Right lobe of liver (tissue), 6 donors: ENCODE data around the gene SLC2A8. TPM values are rescaled to one million over a fixed set of nuclear protein-coding genes. Genes with fewer than 3 reads are reported as not detected.

Experiments used
- ATAC-seq, 4 donors: fragments of 200-7000 bp; cut with Tn5 transposase; one replicate each; pipeline ENCODE4 v1.9.1; 2020; ENCODE audit warnings: mild to moderate bottlenecking in 4 of 4, moderate library complexity in 4 of 4
- DNase-seq, 3 donors: peaks; one replicate each; pipeline ENCODE4 v3.0.0-alpha.2; 2020
- H3K27ac ChIP-seq, 3 donors: fragments of 200-600 bp; one replicate each; pipeline ENCODE4 v1.8.0; 2022
- H3K27me3 ChIP-seq, 2 donors: fragments of 200-600 bp; one replicate each; pipeline ENCODE4 v1.8.0; 2022
- H3K36me3 ChIP-seq, 4 donors: fragments of 200-600 bp; sonication (generic) in 1 of 4; one replicate each; pipeline versions ENCODE4 v1.5.1 to v1.8.0; 2017 to 2022; ENCODE audit warnings: control low read depth in 1 of 4
- H3K4me1 ChIP-seq, 4 donors: fragments of 200-600 bp; sonication (generic) in 1 of 4; one replicate each; pipeline versions ENCODE4 v1.5.1 to v1.8.0; 2017 to 2022; ENCODE audit warnings: control low read depth in 1 of 4
- H3K4me3 ChIP-seq, 3 donors: fragments of 200-600 bp; one replicate each; pipeline ENCODE4 v1.8.0; 2022
- H3K9me3 ChIP-seq, 4 donors: fragments of 200-600 bp; sonication (generic) in 1 of 4; one replicate each; pipeline versions ENCODE4 v1.5.1 to v1.8.0; 2017 to 2022; ENCODE audit warnings: control low read depth in 1 of 4
- POLR2A ChIP-seq: fragments of 450-650 bp; IDR thresholded peaks from one replicate; pipeline ENCODE4 v1.6.1; 2017; ENCODE audit warnings: antibody characterized with exemption, mild to moderate bottlenecking
- WGBS: methylation state at CpG from one replicate; pipeline ENCODE4 v1.1.6; 2018; ENCODE audit warnings: low coverage, low lambda C conversion rate; ENCODE audit not compliant: insufficient coverage; ENCODE audit errors: missing lambda C conversion rate; 5-methylcytosine and 5-hydroxymethylcytosine counted together
- intact Hi-C, 2 donors: fragments of 100-400 bp; cut with DNase I; formaldehyde crosslinking; loops; one replicate each; pipeline versions ENCODE4 v1.11.2 to v1.14.1; 2022
- total RNA-seq, 6 experiments: library from RNA; depleted of rRNA in 2 of 6; stranded (reverse); fragments of >200 nt in 2 of 6; fragmentation: NEBNext Ultra II Directional in 3 of 6; extraction: Animal tissue kit (Norgen Biotek cat#: 25700) in 3 of 6; gene quantifications; one replicate each; pipeline versions ENCODE4 v1.1.0 to v1.2.4, GENCODE V29; 2016 to 2023
- TF ChIP-seq, protein P1 (sequence below), 4 donors: fragments of 200-600 bp in 3 of 4; fragments of 450-650 bp in 1 of 4; IDR thresholded peaks; one replicate each; pipeline versions ENCODE4 v1.5.1 to v1.8.0; 2016 to 2022; ENCODE audit warnings: antibody characterized with exemption in 4 of 4, mild to moderate bottlenecking in 2 of 4
- donor health status: DM: no; HTN: yes; CAD: no.
- donor health status: DM: no; HTN: no; CAD: no.
- donor health status: DM: no; HTN: no; CAD: no.
- donor health status: DM: no; HTN: yes; CAD: no.
- donor health status: DM: no; HTN: yes; CAD: no.

The SLC2A8 gene
- total RNA-seq, 6 experiments from 2014 or later: 16.2 to 25.0 (median 18.8) TPM

GRCh38 chr9:127384901-127385300, 12.1 kb upstream of the SLC2A8 start:
- Histone ChIP-seq H3K9me3 (peaks cover 0 to 2% (median 0%) of the 10 kb centered on the region in 4 donors), H3K27me3 (no peaks in the 10 kb centered on the region), H3K27ac (no peak overlapping the region), H3K4me1 (peaks cover 0 to 5% (median 0%) of the 10 kb centered on the region in 4 donors), H3K4me3 (no peak overlapping the region), H3K36me3 (no peaks in the 10 kb centered on the region)
- ATAC-seq (no peak), DNase-seq (peak in 1 of 3 donors; percentile 5)
- WGBS: 61% methylated on average over 2 of the region's 13 CpGs
- TF ChIP-seq, protein P1, sequence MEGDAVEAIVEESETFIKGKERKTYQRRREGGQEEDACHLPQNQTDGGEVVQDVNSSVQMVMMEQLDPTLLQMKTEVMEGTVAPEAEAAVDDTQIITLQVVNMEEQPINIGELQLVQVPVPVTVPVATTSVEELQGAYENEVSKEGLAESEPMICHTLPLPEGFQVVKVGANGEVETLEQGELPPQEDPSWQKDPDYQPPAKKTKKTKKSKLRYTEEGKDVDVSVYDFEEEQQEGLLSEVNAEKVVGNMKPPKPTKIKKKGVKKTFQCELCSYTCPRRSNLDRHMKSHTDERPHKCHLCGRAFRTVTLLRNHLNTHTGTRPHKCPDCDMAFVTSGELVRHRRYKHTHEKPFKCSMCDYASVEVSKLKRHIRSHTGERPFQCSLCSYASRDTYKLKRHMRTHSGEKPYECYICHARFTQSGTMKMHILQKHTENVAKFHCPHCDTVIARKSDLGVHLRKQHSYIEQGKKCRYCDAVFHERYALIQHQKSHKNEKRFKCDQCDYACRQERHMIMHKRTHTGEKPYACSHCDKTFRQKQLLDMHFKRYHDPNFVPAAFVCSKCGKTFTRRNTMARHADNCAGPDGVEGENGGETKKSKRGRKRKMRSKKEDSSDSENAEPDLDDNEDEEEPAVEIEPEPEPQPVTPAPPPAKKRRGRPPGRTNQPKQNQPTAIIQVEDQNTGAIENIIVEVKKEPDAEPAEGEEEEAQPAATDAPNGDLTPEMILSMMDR (IDR thresholded peaks at IDR 0.05): no peak
- TF ChIP-seq POLR2A: no peak
- intact Hi-C loops: no loop called here

DNA sequence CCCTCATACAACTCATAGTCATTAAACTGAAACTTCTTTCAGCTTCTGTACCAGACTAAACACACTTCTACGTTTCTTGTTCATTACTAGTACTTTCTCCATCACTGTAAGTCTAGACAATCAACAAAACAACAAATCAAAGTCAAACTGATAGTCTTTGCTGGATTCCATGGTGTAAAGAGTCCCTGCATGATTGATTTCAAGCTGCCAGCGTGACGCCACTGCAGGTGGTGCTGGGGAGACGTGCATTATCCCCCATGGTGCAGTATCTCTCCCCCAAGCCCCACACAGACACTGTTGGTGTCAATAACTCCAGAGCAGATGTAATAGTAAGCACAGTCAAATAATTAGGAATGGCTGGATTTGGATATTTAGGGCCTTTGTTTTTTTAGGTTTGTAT, 10.7 kb upstream of the SLC2A8 start:
- peaks cover 0 to 6% (median 0%) of the 10 kb centered on the region in 4 donors for H3K4me1 ChIP-seq
- 72% methylated on average over 4 of the region's 4 CpGs for WGBS
- no peak overlapping the region for H3K27ac ChIP-seq
- TF ChIP-seq POLR2A: no peak
- TF ChIP-seq, protein P1 (IDR thresholded peaks at IDR 0.05): no peak
- no peak overlapping the region for H3K4me3 ChIP-seq
- H3K36me3 ChIP-seq: no peaks in the 10 kb centered on the region
- intact Hi-C loops: no loop called here
- ATAC-seq (no peak), DNase-seq (no peak)
- peaks cover 0 to under 1% (median 0%) of the 10 kb centered on the region in 4 donors for H3K9me3 ChIP-seq
- H3K27me3 ChIP-seq: no peaks in the 10 kb centered on the region

- Histone ChIP-seq H3K4me1 (peaks cover 0 to 6% (median 0%) of the 10 kb centered on the region in 4 donors), H3K4me3 (no peak overlapping the region), H3K9me3 (no peaks in the 10 kb centered on the region), H3K27me3 (no peaks in the 10 kb centered on the region), H3K36me3 (no peaks in the 10 kb centered on the region), H3K27ac (no peak overlapping the region)
- ATAC-seq (no peak), DNase-seq (peak in 1 of 3 donors; percentile 7)
- intact Hi-C loops: no loop called here
- TF ChIP-seq, protein P1 (IDR thresholded peaks at IDR 0.05): no peak
- TF ChIP-seq POLR2A: no peak
- WGBS: 90% methylated on average over 8 of the region's 10 CpGs
Observed at GRCh38 chr9:127386981-127387380, 10.0 kb upstream of the SLC2A8 start.

DNA sequence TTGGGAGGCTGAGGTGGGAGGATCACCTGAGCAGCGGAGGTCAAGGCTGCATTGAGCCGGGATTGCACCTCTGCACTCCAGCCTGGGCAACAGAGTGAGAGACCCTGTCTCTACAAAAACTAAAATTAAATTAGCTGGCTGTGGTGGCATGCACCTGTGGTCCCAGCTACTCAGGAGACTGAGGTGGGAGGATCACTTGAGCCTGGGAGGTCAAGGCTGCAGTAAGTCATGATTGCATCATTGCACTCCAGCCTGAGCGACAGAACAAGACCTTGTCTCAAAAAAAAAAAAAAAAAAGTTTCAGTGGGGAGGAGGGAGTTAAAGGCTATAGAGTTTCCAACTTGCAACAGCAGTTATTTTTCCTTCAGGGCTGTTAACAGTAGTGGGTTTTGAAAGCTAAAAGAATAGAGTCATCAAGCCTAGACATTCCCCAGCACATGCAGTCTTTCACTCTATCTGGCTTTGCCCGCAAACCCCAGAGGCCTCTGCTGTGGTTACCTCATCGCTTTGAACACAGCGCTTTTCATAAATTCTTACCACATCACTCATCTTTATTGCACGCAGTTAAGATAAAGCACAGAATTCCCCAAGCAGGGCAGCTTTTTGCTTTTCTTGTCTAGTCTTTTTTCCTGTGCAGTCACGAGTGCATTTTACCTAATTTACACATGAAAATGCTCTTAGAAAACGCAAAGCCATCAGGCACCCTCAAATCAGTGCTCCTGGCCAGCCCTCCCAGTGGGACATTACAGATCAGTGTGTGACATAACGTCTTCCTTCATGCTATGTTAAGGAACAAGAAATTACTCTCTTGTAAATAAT, 8.7 kb upstream of the SLC2A8 start:
- DNase-seq: no peak

More for the DNA sequence above, 8.7 kb upstream of the SLC2A8 start:
- Histone ChIP-seq H3K4me3 (no peak overlapping the region), H3K27me3 (no peaks in the 10 kb centered on the region), H3K36me3 (no peaks in the 10 kb centered on the region), H3K27ac (no peak overlapping the region), H3K9me3 (no peaks in the 10 kb centered on the region), H3K4me1 (peaks cover 0 to 6% (median 0%) of the 10 kb centered on the region in 4 donors)
- peak in 1 of 4 donors; percentile 33 for ATAC-seq
- intact Hi-C loops: no loop called here
- 69% methylated on average over 10 of the region's 10 CpGs for WGBS
- no peak for TF ChIP-seq POLR2A
- TF ChIP-seq, protein P1 (IDR thresholded peaks at IDR 0.05): no peak
